ENCODE measurements around the gene BEST4. TPM values are rescaled to one million over a fixed set of nuclear protein-coding genes. Genes with fewer than 3 reads are reported as not detected.
"Not testable (repeated sequence)": the region's sequence is repeated elsewhere in the genome, so short reads cannot be mapped to it uniquely, and the experiment has no call there.

The BEST4 gene
- total and polyA plus RNA-seq, 2 donors = 0.28 to 1.3 TPM

GRCh38 chr1:44739307-44740178, 48.4 kb downstream of the BEST4 start, which contains the start of gene KIF2C:
Gene KIF2C (plus strand): TSS chr1:44739837. CDS start chr1:44739933, 96 bp downstream.
- WGBS = under 1% methylated on average over 57 of the region's 57 CpGs
- Histone ChIP-seq H3K27me3 (ENCODE audit: control insufficient read depth in 2 of 2, insufficient read depth in 1 of 2, low read length in 1 of 2) (no peaks in the 10 kb centered on the region), H3K4me3 (ENCODE audit: low read length in 2 of 2) (peak within 1 kb of the TSS; percentile 66 to 83), H3K27ac (ENCODE audit: low read depth in 1 of 2, low read length in 1 of 2) (peak within 1 kb of the TSS; percentile 73 to 90), H3K36me3 (ENCODE audit: control insufficient read depth in 2 of 2, insufficient read depth in 2 of 2, low read length in 1 of 2) (peaks cover 6 to 27% of the 10 kb centered on the region in 2 donors), H3K9me3 (ENCODE audit: control insufficient read depth in 2 of 2, insufficient read depth in 1 of 2, low read length in 1 of 2) (no peaks in the 10 kb centered on the region), H3K4me1 (ENCODE audit: control insufficient read depth in 2 of 2, insufficient read depth in 2 of 2, low read length in 2 of 2) (peaks cover 11 to 22% of the 10 kb centered on the region in 2 donors)
- peak; percentile 94 to 98 (median 95) for DNase-seq (ENCODE audit: low read depth in 6 of 9, low spot score in 9 of 9)

GRCh38 chr1:44738953-44739306, 49.0 kb downstream of the BEST4 start:
- DNase-seq (ENCODE audit: low read depth in 6 of 9, low spot score in 9 of 9); H3K9me3 ChIP-seq (ENCODE audit: control insufficient read depth in 2 of 2, insufficient read depth in 1 of 2, low read length in 1 of 2); H3K27me3 ChIP-seq (ENCODE audit: control insufficient read depth in 2 of 2, insufficient read depth in 1 of 2, low read length in 1 of 2): not testable (repeated sequence)
- Histone ChIP-seq H3K36me3 (ENCODE audit: control insufficient read depth in 2 of 2, insufficient read depth in 2 of 2, low read length in 1 of 2) (peaks cover 0 to 21% of the 10 kb centered on the region in 2 donors), H3K4me3 (ENCODE audit: low read length in 2 of 2) (peak overlapping the region; percentile 66 to 83), H3K4me1 (ENCODE audit: control insufficient read depth in 2 of 2, insufficient read depth in 2 of 2, low read length in 2 of 2) (peaks cover 11 to 22% of the 10 kb centered on the region in 2 donors), H3K27ac (ENCODE audit: low read depth in 1 of 2, low read length in 1 of 2) (peak overlapping the region; percentile 73 to 90)
- 74% methylated on average over 1 of the region's 1 CpG for WGBS

GRCh38 chr1:44735992-44736391, 52.0 kb downstream of the BEST4 start:
- WGBS = 98% methylated on average over 1 of the region's 1 CpG
- Histone ChIP-seq H3K27ac (ENCODE audit: low read depth in 1 of 2, low read length in 1 of 2) (no peak overlapping the region), H3K4me1 (ENCODE audit: control insufficient read depth in 2 of 2, insufficient read depth in 2 of 2, low read length in 2 of 2) (peaks cover 14 to 24% of the 10 kb centered on the region in 2 donors), H3K27me3 (ENCODE audit: control insufficient read depth in 2 of 2, insufficient read depth in 1 of 2, low read length in 1 of 2) (no peaks in the 10 kb centered on the region), H3K4me3 (ENCODE audit: low read length in 2 of 2) (no peak overlapping the region), H3K36me3 (ENCODE audit: control insufficient read depth in 2 of 2, insufficient read depth in 2 of 2, low read length in 1 of 2) (no peaks in the 10 kb centered on the region), H3K9me3 (ENCODE audit: control insufficient read depth in 2 of 2, insufficient read depth in 1 of 2, low read length in 1 of 2) (no peaks in the 10 kb centered on the region)
- DNase-seq (ENCODE audit: low read depth in 6 of 9, low spot score in 9 of 9) = no peak

GRCh38 chr1:44733784-44734183, 54.2 kb downstream of the BEST4 start:
- Histone ChIP-seq H3K27me3 (ENCODE audit: control insufficient read depth in 2 of 2, insufficient read depth in 1 of 2, low read length in 1 of 2) (no peaks in the 10 kb centered on the region), H3K4me3 (ENCODE audit: low read length in 2 of 2) (no peak overlapping the region), H3K9me3 (ENCODE audit: control insufficient read depth in 2 of 2, insufficient read depth in 1 of 2, low read length in 1 of 2) (no peaks in the 10 kb centered on the region), H3K27ac (ENCODE audit: low read depth in 1 of 2, low read length in 1 of 2) (no peak overlapping the region), H3K4me1 (ENCODE audit: control insufficient read depth in 2 of 2, insufficient read depth in 2 of 2, low read length in 2 of 2) (peaks cover 4 to 29% of the 10 kb centered on the region in 2 donors), H3K36me3 (ENCODE audit: control insufficient read depth in 2 of 2, insufficient read depth in 2 of 2, low read length in 1 of 2) (no peaks in the 10 kb centered on the region)
- DNase-seq (ENCODE audit: low read depth in 6 of 9, low spot score in 9 of 9) = no peak
- WGBS = 98% methylated on average over 1 of the region's 1 CpG

Other genes with a start within 250 kb of the BEST4 start
- 2.7 TPM for gene TMEM53, start 113.7 kb downstream of the BEST4 start, total RNA-seq
- 5.5 TPM for gene TMEM53, start 113.7 kb downstream of the BEST4 start, polyA plus RNA-seq
- 47.7 TPM for gene ARMH1, start 113.5 kb downstream of the BEST4 start, total RNA-seq
- 577 TPM for gene ARMH1, start 113.5 kb downstream of the BEST4 start, polyA plus RNA-seq
- 85.6 TPM for gene RNU5D-1, start 57.0 kb downstream of the BEST4 start, total RNA-seq
- not detected for gene RNU5D-1, start 57.0 kb downstream of the BEST4 start, polyA plus RNA-seq
- 42.1 TPM for gene KIF2C, start 48.3 kb downstream of the BEST4 start, total RNA-seq
- 6.2 TPM for gene KIF2C, start 48.3 kb downstream of the BEST4 start, polyA plus RNA-seq
- 3,262 TPM for gene RPS8, start 12.6 kb downstream of the BEST4 start, total RNA-seq
- 3,732 TPM for gene RPS8, start 12.6 kb downstream of the BEST4 start, polyA plus RNA-seq
- gene PLK3, start 12.2 kb upstream of the BEST4 start, total RNA-seq = 10.1 TPM
- 32.9 TPM for gene PLK3, start 12.2 kb upstream of the BEST4 start, polyA plus RNA-seq
- gene DYNLT4, start 19.2 kb upstream of the BEST4 start, total RNA-seq = 0.09 TPM
- gene DYNLT4, start 19.2 kb upstream of the BEST4 start, polyA plus RNA-seq = 0.09 TPM
- gene BTBD19, start 20.4 kb upstream of the BEST4 start, total RNA-seq = 0.42 TPM
- gene BTBD19, start 20.4 kb upstream of the BEST4 start, polyA plus RNA-seq = 3.8 TPM
- 0.33 TPM for gene PTCH2, start 55.1 kb upstream of the BEST4 start, total RNA-seq
- gene PTCH2, start 55.1 kb upstream of the BEST4 start, polyA plus RNA-seq = 0.91 TPM
- gene EIF2B3, start 198.4 kb upstream of the BEST4 start, total RNA-seq = 33.4 TPM
- 12.3 TPM for gene EIF2B3, start 198.4 kb upstream of the BEST4 start, polyA plus RNA-seq
- 8.0 TPM for gene HECTD3, start 223.2 kb upstream of the BEST4 start, total RNA-seq
- gene HECTD3, start 223.2 kb upstream of the BEST4 start, polyA plus RNA-seq = 22.5 TPM
- 98.7 TPM for gene UROD, start 224.1 kb upstream of the BEST4 start, total RNA-seq
- gene UROD, start 224.1 kb upstream of the BEST4 start, polyA plus RNA-seq = 68.2 TPM